ENCODE measurements around the gene PALB2.
"Not testable (repeated sequence)": the region's sequence is repeated elsewhere in the genome, so short reads cannot be mapped to it uniquely, and the experiment has no call there.

PALB2 gene

GRCh38 chr16:23635958-23636357 is 5.2 kb downstream of the PALB2 start:
- H3K9ac ChIP-seq (ENCODE audit: low read depth, low read length), result no peak overlapping the region
- no peaks in the 10 kb centered on the region for H3K9me3 ChIP-seq (replicated peaks; ENCODE audit: low read length)
- H3K36me3 ChIP-seq (ENCODE audit: insufficient read depth, low read length), result peaks cover 35% of the 10 kb centered on the region
- peaks cover 5% of the 10 kb centered on the region for H3K4me1 ChIP-seq (ENCODE audit: control insufficient read depth, insufficient read depth, low read length)
- H3K27me3 ChIP-seq (ENCODE audit: control insufficient read depth, insufficient read depth, low read length), result no peaks in the 10 kb centered on the region
- H3K4me3 ChIP-seq (ENCODE audit: low read length), result no peak overlapping the region
- H3K4me2 ChIP-seq (ENCODE audit: low read length), result no peak overlapping the region

- Histone ChIP-seq H3K36me3 (ENCODE audit: insufficient read depth, low read length) (peaks cover 43% of the 10 kb centered on the region), H3K4me2 (ENCODE audit: low read length) (no peak overlapping the region), H3K4me3 (ENCODE audit: low read length) (no peak overlapping the region), H3K4me1 (ENCODE audit: control insufficient read depth, insufficient read depth, low read length) (no peaks in the 10 kb centered on the region), H3K27me3 (ENCODE audit: control insufficient read depth, insufficient read depth, low read length) (no peaks in the 10 kb centered on the region), H3K9me3 (replicated peaks; ENCODE audit: low read length) (no peaks in the 10 kb centered on the region), H3K9ac (ENCODE audit: low read depth, low read length) (no peak overlapping the region)
These were observed 6.6 kb downstream of the PALB2 start for GRCh38 chr16:23634461-23635036.

DNA sequence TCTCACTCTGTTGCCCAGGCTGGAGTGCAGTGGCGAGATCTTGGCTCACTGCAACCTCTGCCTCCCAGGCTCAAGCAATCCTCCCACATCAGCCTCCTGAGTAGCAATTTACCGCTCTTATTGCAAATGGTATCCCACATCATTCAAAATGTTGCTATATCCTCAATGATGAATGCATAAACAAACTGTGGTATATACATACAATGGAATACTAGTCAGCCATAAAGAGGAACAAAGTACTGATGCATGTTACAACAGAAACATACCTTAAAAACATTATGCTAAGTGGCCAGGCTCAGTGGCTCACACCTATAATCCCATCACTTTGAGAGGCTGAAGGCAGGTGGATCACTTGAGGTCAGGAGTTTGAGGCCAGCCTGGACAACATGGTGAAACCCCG is 9.2 kb downstream of the PALB2 start:
- peaks cover 40% of the 10 kb centered on the region for H3K36me3 ChIP-seq (ENCODE audit: insufficient read depth, low read length)
- not testable (repeated sequence) for H3K27me3 ChIP-seq (ENCODE audit: control insufficient read depth, insufficient read depth, low read length); H3K9ac ChIP-seq (ENCODE audit: low read depth, low read length); H3K4me1 ChIP-seq (ENCODE audit: control insufficient read depth, insufficient read depth, low read length); H3K4me2 ChIP-seq (ENCODE audit: low read length); H3K9me3 ChIP-seq (replicated peaks; ENCODE audit: low read length); H3K4me3 ChIP-seq (ENCODE audit: low read length)

GRCh38 chr16:23629516-23629915 is 11.6 kb downstream of the PALB2 start:
- Histone ChIP-seq H3K9ac (ENCODE audit: low read depth, low read length) (no peak overlapping the region), H3K27me3 (ENCODE audit: control insufficient read depth, insufficient read depth, low read length) (no peaks in the 10 kb centered on the region), H3K36me3 (ENCODE audit: insufficient read depth, low read length) (peaks cover 32% of the 10 kb centered on the region), H3K9me3 (replicated peaks; ENCODE audit: low read length) (no peaks in the 10 kb centered on the region), H3K4me3 (ENCODE audit: low read length) (no peak overlapping the region), H3K4me2 (ENCODE audit: low read length) (no peak overlapping the region), H3K4me1 (ENCODE audit: control insufficient read depth, insufficient read depth, low read length) (no peaks in the 10 kb centered on the region)

DNA sequence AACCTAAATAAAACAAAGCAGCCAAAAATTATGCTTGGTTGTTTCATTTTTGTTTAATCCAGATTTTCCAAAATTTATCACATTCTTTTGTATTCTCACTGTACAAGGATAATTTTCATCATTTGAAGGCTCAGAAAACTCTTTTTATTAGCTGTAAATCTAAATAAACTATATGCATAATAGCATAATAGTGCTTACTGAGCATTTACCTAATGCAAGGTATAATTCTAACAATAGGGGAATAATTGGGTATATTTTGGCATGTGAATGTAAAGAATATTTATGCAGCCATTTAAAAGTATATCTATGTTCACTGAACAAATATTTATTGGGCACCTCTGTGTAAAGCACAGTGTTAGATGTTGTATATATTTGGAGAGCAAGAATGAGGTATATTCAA is 17.0 kb downstream of the PALB2 start:
- no peak overlapping the region for H3K9ac ChIP-seq (ENCODE audit: low read depth, low read length)
- H3K9me3 ChIP-seq (replicated peaks; ENCODE audit: low read length), result no peaks in the 10 kb centered on the region
- H3K4me1 ChIP-seq (ENCODE audit: control insufficient read depth, insufficient read depth, low read length), result no peaks in the 10 kb centered on the region
- H3K36me3 ChIP-seq (ENCODE audit: insufficient read depth, low read length), result peaks cover 48% of the 10 kb centered on the region
- no peaks in the 10 kb centered on the region for H3K27me3 ChIP-seq (ENCODE audit: control insufficient read depth, insufficient read depth, low read length)
- no peak overlapping the region for H3K4me3 ChIP-seq (ENCODE audit: low read length)
- no peak overlapping the region for H3K4me2 ChIP-seq (ENCODE audit: low read length)

DNA sequence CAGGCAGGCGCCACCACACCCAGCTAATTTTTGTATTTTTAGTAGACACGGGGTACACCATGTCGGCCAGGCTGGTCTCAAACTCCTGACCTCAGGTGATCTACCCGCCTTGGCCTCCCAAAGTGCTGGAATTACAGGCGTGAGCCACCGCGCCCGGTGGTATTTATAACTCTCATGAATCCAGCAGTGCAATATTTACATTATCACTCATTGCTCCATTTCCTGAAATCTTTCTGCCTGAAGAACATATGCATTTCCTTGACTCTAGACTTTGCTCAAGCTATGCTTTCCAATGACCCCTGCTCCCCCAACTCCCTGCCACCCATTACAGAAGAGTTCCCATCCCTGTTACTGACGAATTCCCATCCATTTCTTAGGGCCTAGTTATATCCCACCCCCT is 25.3 kb downstream of the PALB2 start:
- Histone ChIP-seq H3K4me1 (ENCODE audit: control insufficient read depth, insufficient read depth, low read length) (no peaks in the 10 kb centered on the region), H3K9me3 (replicated peaks; ENCODE audit: low read length) (no peaks in the 10 kb centered on the region), H3K9ac (ENCODE audit: low read depth, low read length) (no peak overlapping the region), H3K4me2 (ENCODE audit: low read length) (no peak overlapping the region), H3K36me3 (ENCODE audit: insufficient read depth, low read length) (peaks cover 26% of the 10 kb centered on the region), H3K27me3 (ENCODE audit: control insufficient read depth, insufficient read depth, low read length) (no peaks in the 10 kb centered on the region), H3K4me3 (ENCODE audit: low read length) (no peak overlapping the region)

GRCh38 chr16:23611936-23612335 is 29.2 kb downstream of the PALB2 start:
- Histone ChIP-seq H3K4me2 (ENCODE audit: low read length) (no peak overlapping the region), H3K9me3 (replicated peaks; ENCODE audit: low read length) (no peaks in the 10 kb centered on the region), H3K27me3 (ENCODE audit: control insufficient read depth, insufficient read depth, low read length) (no peaks in the 10 kb centered on the region), H3K36me3 (ENCODE audit: insufficient read depth, low read length) (peaks cover 17% of the 10 kb centered on the region), H3K4me3 (ENCODE audit: low read length) (no peak overlapping the region), H3K4me1 (ENCODE audit: control insufficient read depth, insufficient read depth, low read length) (peaks cover 8% of the 10 kb centered on the region), H3K9ac (ENCODE audit: low read depth, low read length) (no peak overlapping the region)

DNA sequence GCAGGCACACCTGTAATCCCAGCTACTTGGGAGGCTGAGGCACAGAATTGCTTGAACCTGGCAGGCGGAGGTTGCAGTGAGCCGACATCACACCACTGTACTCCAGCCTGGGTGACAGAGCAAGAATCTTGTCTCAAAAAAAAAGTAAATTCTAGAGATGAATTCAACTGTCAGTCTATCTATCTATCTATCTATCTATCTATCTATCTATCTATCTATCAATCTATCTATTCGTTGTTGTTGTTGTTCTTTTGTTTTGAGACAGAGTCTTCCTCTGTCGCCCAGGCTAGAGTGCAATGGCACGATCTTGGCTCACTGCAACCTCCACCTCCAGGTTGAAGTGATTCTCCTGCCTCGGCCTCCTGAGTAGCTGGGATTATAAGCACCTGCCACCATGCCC is 30.2 kb downstream of the PALB2 start:
- not testable (repeated sequence) for H3K4me1 ChIP-seq (ENCODE audit: control insufficient read depth, insufficient read depth, low read length); H3K4me3 ChIP-seq (ENCODE audit: low read length); H3K27me3 ChIP-seq (ENCODE audit: control insufficient read depth, insufficient read depth, low read length); H3K9ac ChIP-seq (ENCODE audit: low read depth, low read length); H3K9me3 ChIP-seq (replicated peaks; ENCODE audit: low read length); H3K4me2 ChIP-seq (ENCODE audit: low read length)
- H3K36me3 ChIP-seq (ENCODE audit: insufficient read depth, low read length), result peaks cover 16% of the 10 kb centered on the region

- Histone ChIP-seq H3K9ac (ENCODE audit: low read depth, low read length) (no peak overlapping the region), H3K27me3 (ENCODE audit: control insufficient read depth, insufficient read depth, low read length) (no peaks in the 10 kb centered on the region), H3K4me1 (ENCODE audit: control insufficient read depth, insufficient read depth, low read length) (peaks cover 8% of the 10 kb centered on the region), H3K4me2 (ENCODE audit: low read length) (no peak overlapping the region), H3K4me3 (ENCODE audit: low read length) (no peak overlapping the region), H3K9me3 (replicated peaks; ENCODE audit: low read length) (no peaks in the 10 kb centered on the region), H3K36me3 (ENCODE audit: insufficient read depth, low read length) (peaks cover 20% of the 10 kb centered on the region)
These were observed 31.2 kb downstream of the PALB2 start for GRCh38 chr16:23609929-23610328.

GRCh38 chr16:23608194-23608593 is 32.9 kb downstream of the PALB2 start:
- peaks cover 8% of the 10 kb centered on the region for H3K4me1 ChIP-seq (ENCODE audit: control insufficient read depth, insufficient read depth, low read length)
- no peaks in the 10 kb centered on the region for H3K27me3 ChIP-seq (ENCODE audit: control insufficient read depth, insufficient read depth, low read length)
- no peak overlapping the region for H3K9ac ChIP-seq (ENCODE audit: low read depth, low read length)
- H3K9me3 ChIP-seq (replicated peaks; ENCODE audit: low read length), result no peaks in the 10 kb centered on the region
- H3K4me3 ChIP-seq (ENCODE audit: low read length), result no peak overlapping the region
- H3K36me3 ChIP-seq (ENCODE audit: insufficient read depth, low read length), result peaks cover 26% of the 10 kb centered on the region
- H3K4me2 ChIP-seq (ENCODE audit: low read length), result no peak overlapping the region

- Histone ChIP-seq H3K4me2 (ENCODE audit: low read length) (no peak overlapping the region), H3K4me3 (ENCODE audit: low read length) (no peak overlapping the region), H3K4me1 (ENCODE audit: control insufficient read depth, insufficient read depth, low read length) (peaks cover 8% of the 10 kb centered on the region), H3K27me3 (ENCODE audit: control insufficient read depth, insufficient read depth, low read length) (no peaks in the 10 kb centered on the region), H3K36me3 (ENCODE audit: insufficient read depth, low read length) (peaks cover 26% of the 10 kb centered on the region), H3K9ac (ENCODE audit: low read depth, low read length) (no peak overlapping the region), H3K9me3 (replicated peaks; ENCODE audit: low read length) (no peaks in the 10 kb centered on the region)
These were observed 33.4 kb downstream of the PALB2 start for GRCh38 chr16:23607726-23608125.

DNA sequence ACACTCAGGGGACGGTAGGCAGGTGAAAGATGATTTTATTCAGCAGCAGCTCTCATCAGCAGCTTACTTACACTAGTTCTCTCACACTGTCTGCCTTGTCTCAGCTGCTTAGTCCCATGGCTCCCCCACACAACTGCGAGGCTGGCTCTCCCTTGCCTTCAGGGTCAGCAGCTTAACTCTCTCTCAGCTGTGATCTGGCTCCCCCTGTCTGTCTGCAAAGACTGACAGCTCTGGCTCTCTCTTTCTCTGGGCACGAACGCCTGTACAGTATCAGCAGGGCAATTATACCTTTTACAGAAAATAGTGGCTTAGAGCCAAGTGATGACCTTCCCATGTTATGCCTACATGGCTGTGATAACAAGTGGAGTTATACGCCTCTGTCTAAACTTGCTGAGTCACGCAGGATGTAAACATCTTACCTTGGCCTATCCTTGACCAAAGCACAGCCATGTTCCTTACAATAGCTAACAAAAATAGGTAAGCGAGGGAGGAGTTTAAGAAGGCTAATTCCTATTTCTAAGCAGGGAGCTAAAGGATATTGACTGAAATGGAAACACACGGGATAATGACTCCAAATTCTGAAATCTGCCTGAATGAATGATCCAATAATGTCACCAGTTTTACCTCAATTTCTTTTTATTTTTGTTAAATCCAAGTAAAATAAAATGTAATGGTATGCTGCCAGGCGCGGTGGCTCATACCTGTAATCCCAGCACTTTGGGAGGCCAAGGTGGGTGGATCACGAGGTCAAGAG is 43.9 kb downstream of the PALB2 start:
- Histone ChIP-seq H3K9ac (ENCODE audit: low read depth, low read length) (no peak overlapping the region), H3K36me3 (ENCODE audit: insufficient read depth, low read length) (peaks cover 19% of the 10 kb centered on the region), H3K4me1 (ENCODE audit: control insufficient read depth, insufficient read depth, low read length) (peaks cover 9% of the 10 kb centered on the region), H3K9me3 (replicated peaks; ENCODE audit: low read length) (no peaks in the 10 kb centered on the region), H3K4me2 (ENCODE audit: low read length) (no peak overlapping the region), H3K27me3 (ENCODE audit: control insufficient read depth, insufficient read depth, low read length) (no peaks in the 10 kb centered on the region), H3K4me3 (ENCODE audit: low read length) (no peak overlapping the region)

Data from skeletal muscle satellite cell (primary cell).